K562 (cell line): ENCODE data around the gene CEACAM5. TPM values are rescaled to one million over a fixed set of nuclear protein-coding genes. Genes with fewer than 3 reads are reported as not detected.

Source experiments
- ATAC-seq: fragments of 200-7000 bp; cut with Tn5 transposase; 3 replicates; pipeline ENCODE4 v1.9.1; 2020; ENCODE audit warnings: moderate library complexity
- BruUV-seq: library from RNA; stranded (reverse); fragments of 400-500 nt; replicated peaks from 2 replicates; lab custom pipeline; 2021; lab: Mats Ljungman, UMichigan
- CTCF ChIA-PET: fragments of 300-600 bp; formaldehyde crosslinking; extraction: SDS; loops from one replicate; lab custom pipeline; 2021; ENCODE audit warnings: low intra/inter-chr PET ratio; lab: Yijun Ruan, JAX
- POLR2A ChIA-PET: fragments of 300-600, 350-650 bp; sonication (Branson Sonifier 250); formaldehyde crosslinking; extraction: SDS; loops from one replicate; lab custom pipeline; 2021; ENCODE audit warnings: antibody characterized with exemption, inconsistent platforms; lab: Yijun Ruan, JAX
- DNase-seq, 4 experiments: peaks; one replicate each; pipeline versions ENCODE4 v3.0.0 to v3.0.0-alpha.2; 2011 to 2018; ENCODE audit warnings: low spot score in 3 of 4, mixed read lengths in 3 of 4; ENCODE audit errors: extremely low read depth in 1 of 4
- FAIRE-seq: peaks from 2 replicates; lab custom pipeline; 2011; peaks lifted over from hg19 to GRCh38; lab: Jason Lieb, UNC
- H2AFZ ChIP-seq: 2 replicates; pipeline ENCODE4 v1.6.0; 2011; ENCODE audit warnings: low read depth, low read length, control low read depth, inconsistent platforms
- H3K27ac ChIP-seq: fragments of 200-600 bp; 3 replicates; pipeline ENCODE4 v1.8.0; 2011; ENCODE audit warnings: low read depth, mild to moderate bottlenecking, control low read depth, inconsistent platforms, low read length, moderate library complexity, mixed read lengths; ENCODE audit errors: extremely low read depth
- H3K27me3 ChIP-seq, 2 experiments: fragments of 300-600 bp in 1 of 2; 2 replicates in 1 of 2; 3 replicates in 1 of 2; pipeline versions ENCODE4 v1.6.0 to v1.8.0; 2011; ENCODE audit warnings: inconsistent platforms in 2 of 2, low read length in 2 of 2, mild to moderate bottlenecking in 1 of 2, mixed read lengths in 1 of 2, moderate library complexity in 1 of 2; ENCODE audit not compliant: control insufficient read depth in 2 of 2, insufficient read depth in 2 of 2
- H3K36me3 ChIP-seq: fragments of 300-600 bp; 3 replicates; pipeline ENCODE4 v1.8.0; 2011; ENCODE audit warnings: mild to moderate bottlenecking, low read length, inconsistent platforms; ENCODE audit not compliant: control insufficient read depth, insufficient read depth
- H3K4me1 ChIP-seq, 2 experiments: fragments of 200-600 bp in 1 of 2; replicated peaks in 1 of 2; 2 replicates in 1 of 2; 3 replicates in 1 of 2; pipeline versions ENCODE4 v1.5.1 to v1.8.0; 2011; ENCODE audit warnings: inconsistent platforms in 2 of 2, low read length in 2 of 2, mild to moderate bottlenecking in 1 of 2, mixed read lengths in 1 of 2, moderate library complexity in 1 of 2; ENCODE audit not compliant: control insufficient read depth in 2 of 2, insufficient read depth in 2 of 2
- H3K4me2 ChIP-seq: 2 replicates; pipeline ENCODE4 v1.6.1; 2011; ENCODE audit warnings: low read length, control low read depth, inconsistent platforms, mixed read lengths; ENCODE audit not compliant: insufficient read depth
- H3K4me3 ChIP-seq: fragments of 200-600 bp; sonication (generic), shearing (Covaris generic); 2 replicates; pipeline ENCODE4 v1.5.1; 2016; ENCODE audit warnings: control low read depth, inconsistent platforms
- H3K79me2 ChIP-seq: fragments of 200-600 bp; 3 replicates; pipeline ENCODE4 v1.8.0; 2011; ENCODE audit warnings: low read length, inconsistent platforms; ENCODE audit not compliant: control insufficient read depth, insufficient read depth
- H3K9ac ChIP-seq, 2 experiments: 2 replicates each; pipeline versions ENCODE4 v1.6.0 to v1.6.1; 2011; ENCODE audit warnings: low read depth in 2 of 2, low read length in 2 of 2, control low read depth in 1 of 2, inconsistent platforms in 1 of 2, mild to moderate bottlenecking in 1 of 2, mixed read lengths in 1 of 2; ENCODE audit not compliant: insufficient read depth in 1 of 2
- H3K9me1 ChIP-seq: one replicate; pipeline ENCODE4 v1.6.0; 2011; ENCODE audit warnings: inconsistent platforms, mild to moderate bottlenecking, low read length, moderate library complexity; ENCODE audit not compliant: control insufficient read depth, insufficient read depth
- H3K9me3 ChIP-seq: replicated peaks from 2 replicates; pipeline ENCODE4 v1.5.1; 2011; ENCODE audit warnings: low read depth, low read length, inconsistent platforms; ENCODE audit not compliant: control insufficient read depth, insufficient read depth
- H4K20me1 ChIP-seq: replicated peaks from 2 replicates; pipeline ENCODE4 v1.6.1; 2011; ENCODE audit warnings: low read length, inconsistent platforms, mixed read lengths; ENCODE audit not compliant: control insufficient read depth, insufficient read depth
- POLR3G ChIP-seq: IDR thresholded peaks from 2 replicates; pipeline ENCODE4 v1.6.1; 2011; ENCODE audit not compliant: insufficient read length, insufficient replicate concordance; ENCODE audit errors: extremely low read depth
- SIRT6 ChIP-seq: IDR thresholded peaks from one replicate; pipeline ENCODE4 v1.6.1; 2012; ENCODE audit warnings: low read depth, mild to moderate bottlenecking, control low read depth, inconsistent platforms, low read length, moderate library complexity
- TSC22D4 ChIP-seq: fragments of 450-650 bp; IDR thresholded peaks from 2 replicates; pipeline ENCODE4 v1.6.1; 2016; ENCODE audit warnings: missing genetic modification characterization, missing biosample characterization, control low read depth
- ZFX ChIP-seq: sonication (generic); formaldehyde crosslinking; IDR thresholded peaks from 2 replicates; pipeline ENCODE4 v1.8.0; 2022; ENCODE audit warnings: mild to moderate bottlenecking, missing genetic modification reagents, moderate library complexity
- ZNF140 ChIP-seq: fragments of 250-450 bp; sonication (Bioruptor Pico); IDR thresholded peaks from 2 replicates; pipeline ENCODE4 v1.8.0; 2021; ENCODE audit warnings: moderate library complexity, mild to moderate bottlenecking, inconsistent platforms
- WGBS: fragments of 100-300 bp; shearing (Covaris generic); methylation state at CpG from one replicate; pipeline ENCODE4 v1.1.6; 2016; ENCODE audit warnings: low coverage, mixed read lengths; ENCODE audit not compliant: insufficient coverage; ENCODE audit errors: missing lambda C conversion rate; 5-methylcytosine and 5-hydroxymethylcytosine counted together
- in situ Hi-C: fragments of 300-500 bp; cut with MboI; formaldehyde crosslinking; loops from 4 replicates; pipeline ENCODE4 v1.15.0; 2018; ENCODE audit warnings: inconsistent platforms, mixed read lengths
- intact Hi-C: fragments of 100-400 bp; cut with micrococcal nuclease; formaldehyde crosslinking; loops from 2 replicates; pipeline ENCODE4 v1.14.2; 2022
- polyA plus RNA-seq, 8 experiments: library from polyadenylated mRNA; depleted of rRNA in 4 of 8; stranded (reverse) in 5 of 8; unstranded in 3 of 8; fragments of >200 nt; fragmentation: Nextera tagmentation in 2 of 8; fragmentation: Illumina TruSeq in 1 of 8; extraction: Ambion mirVana in 2 of 8; extraction: Trizol in 1 of 8; gene quantifications; 2 replicates each; pipeline versions ENCODE4 v1.2.1 to v1.2.3, GENCODE V29; 2011 to 2014; ENCODE audit warnings: inconsistent platforms in 1 of 8, missing spikeins in 1 of 8
- total RNA-seq, 7 experiments: library from RNA; depleted of rRNA in 6 of 7; stranded (reverse); fragments of >200 nt in 6 of 7; fragmentation: Illumina TruSeq in 2 of 7; extraction: Trizol in 2 of 7; gene quantifications; 2 replicates each; pipeline versions ENCODE4 v1.2.1 to v1.2.3, GENCODE V29; 2011 to 2021; ENCODE audit warnings: low replicate concordance in 1 of 7
- TF ChIP-seq, protein P1 (sequence below): fragments of 250-450 bp; sonication (Bioruptor Pico); IDR thresholded peaks from 2 replicates; pipeline ENCODE4 v1.4.0; 2020; ENCODE audit warnings: mild to moderate bottlenecking, moderate library complexity, borderline replicate concordance

CEACAM5 gene
- total and polyA plus RNA-seq, 9 of the 15 experiments (the other 6 are each of a cell fraction or from before 2014, with no cell fraction given): 0.33 TPM; not detected in 8

DNA sequence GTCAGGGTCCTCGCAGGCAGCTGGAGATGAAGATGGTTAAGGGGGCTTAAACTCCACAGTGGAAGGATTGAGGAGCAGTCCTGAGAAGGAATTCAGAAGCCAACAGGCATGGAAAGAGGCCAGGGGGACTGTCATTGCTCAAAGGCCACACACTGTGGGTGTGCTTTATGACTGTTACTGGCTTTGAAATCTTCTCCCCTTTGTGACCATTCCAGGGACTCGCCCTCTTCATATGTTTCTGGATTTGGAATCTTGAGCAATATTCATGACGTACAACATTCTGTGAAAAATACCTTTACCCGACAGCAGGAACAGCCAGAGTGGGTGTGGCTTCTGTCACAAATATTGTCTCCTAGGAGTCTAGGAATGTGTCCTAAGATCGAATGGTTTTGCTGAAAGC lies 36.9 kb upstream of the CEACAM5 start:
- H3K9me1 ChIP-seq: no peaks in the 10 kb centered on the region
- no peak overlapping the region for H3K27ac ChIP-seq
- H3K36me3 ChIP-seq: no peaks in the 10 kb centered on the region
- ChIA-PET CTCF (no interaction called here), POLR2A (no interaction called here)
- H3K4me1 ChIP-seq: no peaks in the 10 kb centered on the region
- no peak for ATAC-seq
- no peak overlapping the region for H3K4me2 ChIP-seq
- no TSS peak for BruUV-seq
- H3K4me3 ChIP-seq: no peak overlapping the region
- no peaks in the 10 kb centered on the region for H3K9me3 ChIP-seq
- 0 out of 5 replicates have a peak, but pooled peaks cover 0 to 4% of the 10 kb centered on the region in 2 experiments for H3K27me3 ChIP-seq
- H2AFZ ChIP-seq: no peak overlapping the region
- in situ Hi-C loops (no loop called here), intact Hi-C loops (no loop called here)
- no peak for FAIRE-seq
- no peaks in the 10 kb centered on the region for H4K20me1 ChIP-seq
- no peaks in the 10 kb centered on the region for H3K79me2 ChIP-seq
- H3K9ac ChIP-seq: no peak overlapping the region
- no peak for TF ChIP-seq SIRT6
- TF ChIP-seq, protein P1, sequence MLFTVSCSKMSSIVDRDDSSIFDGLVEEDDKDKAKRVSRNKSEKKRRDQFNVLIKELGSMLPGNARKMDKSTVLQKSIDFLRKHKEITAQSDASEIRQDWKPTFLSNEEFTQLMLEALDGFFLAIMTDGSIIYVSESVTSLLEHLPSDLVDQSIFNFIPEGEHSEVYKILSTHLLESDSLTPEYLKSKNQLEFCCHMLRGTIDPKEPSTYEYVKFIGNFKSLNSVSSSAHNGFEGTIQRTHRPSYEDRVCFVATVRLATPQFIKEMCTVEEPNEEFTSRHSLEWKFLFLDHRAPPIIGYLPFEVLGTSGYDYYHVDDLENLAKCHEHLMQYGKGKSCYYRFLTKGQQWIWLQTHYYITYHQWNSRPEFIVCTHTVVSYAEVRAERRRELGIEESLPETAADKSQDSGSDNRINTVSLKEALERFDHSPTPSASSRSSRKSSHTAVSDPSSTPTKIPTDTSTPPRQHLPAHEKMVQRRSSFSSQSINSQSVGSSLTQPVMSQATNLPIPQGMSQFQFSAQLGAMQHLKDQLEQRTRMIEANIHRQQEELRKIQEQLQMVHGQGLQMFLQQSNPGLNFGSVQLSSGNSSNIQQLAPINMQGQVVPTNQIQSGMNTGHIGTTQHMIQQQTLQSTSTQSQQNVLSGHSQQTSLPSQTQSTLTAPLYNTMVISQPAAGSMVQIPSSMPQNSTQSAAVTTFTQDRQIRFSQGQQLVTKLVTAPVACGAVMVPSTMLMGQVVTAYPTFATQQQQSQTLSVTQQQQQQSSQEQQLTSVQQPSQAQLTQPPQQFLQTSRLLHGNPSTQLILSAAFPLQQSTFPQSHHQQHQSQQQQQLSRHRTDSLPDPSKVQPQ (CRISPR knock-in tag): no peak
- TF ChIP-seq ZFX (CRISPR knock-in tag): no peak
- TF ChIP-seq POLR3G: no peak
- TF ChIP-seq ZNF140 (CRISPR knock-in tag): no peak
- TF ChIP-seq TSC22D4 (tag): no peak
- 2% methylated on average over 5 of the region's 5 CpGs for WGBS
- no peak for DNase-seq
